HUES64 (cell line): Measurements from ENCODE around the gene OSCP1.

Experiments
- H3K27ac ChIP-seq: 2 replicates; pipeline ENCODE4 v1.7.0; 2013; ENCODE audit warnings: low read depth, low read length, inconsistent platforms
- H3K27me3 ChIP-seq: 2 replicates; pipeline ENCODE4 v1.6.1; 2013; ENCODE audit warnings: mild to moderate bottlenecking, low read length; ENCODE audit not compliant: insufficient read depth
- H3K36me3 ChIP-seq: 2 replicates; pipeline ENCODE4 v1.6.1; 2013; ENCODE audit warnings: mild to moderate bottlenecking, low read length; ENCODE audit not compliant: insufficient read depth
- H3K4me1 ChIP-seq: 2 replicates; pipeline ENCODE4 v1.6.1; 2013; ENCODE audit warnings: mild to moderate bottlenecking, low read length, moderate library complexity; ENCODE audit not compliant: insufficient read depth
- H3K4me3 ChIP-seq: 2 replicates; pipeline ENCODE4 v1.5.1; 2013; ENCODE audit warnings: mild to moderate bottlenecking, low read length, moderate library complexity
- H3K9ac ChIP-seq: 2 replicates; pipeline ENCODE4 v1.6.1; 2013; ENCODE audit warnings: mild to moderate bottlenecking, low read depth, low read length
- H3K9me3 ChIP-seq: 2 replicates; pipeline ENCODE4 v1.6.1; 2013; ENCODE audit warnings: low read depth, low read length; ENCODE audit not compliant: insufficient read depth
- WGBS: fragments of 150-250, 120-280 bp; methylation state at CpG from one replicate; pipeline ENCODE4 v1.1.7; 2013; ENCODE audit warnings: missing lambda C conversion rate; 5-methylcytosine and 5-hydroxymethylcytosine counted together

The OSCP1 gene

GRCh38 chr1:36471830-36472641 lies 21.8 kb upstream of the OSCP1 start:
- Histone ChIP-seq H3K27ac (no peak overlapping the region), H3K9me3 (no peaks in the 10 kb centered on the region), H3K36me3 (no peaks in the 10 kb centered on the region), H3K9ac (no peak overlapping the region), H3K27me3 (peaks cover 29% of the 10 kb centered on the region), H3K4me3 (no peak overlapping the region), H3K4me1 (no peaks in the 10 kb centered on the region)
- 78% methylated on average over 22 of the region's 22 CpGs for WGBS

DNA sequence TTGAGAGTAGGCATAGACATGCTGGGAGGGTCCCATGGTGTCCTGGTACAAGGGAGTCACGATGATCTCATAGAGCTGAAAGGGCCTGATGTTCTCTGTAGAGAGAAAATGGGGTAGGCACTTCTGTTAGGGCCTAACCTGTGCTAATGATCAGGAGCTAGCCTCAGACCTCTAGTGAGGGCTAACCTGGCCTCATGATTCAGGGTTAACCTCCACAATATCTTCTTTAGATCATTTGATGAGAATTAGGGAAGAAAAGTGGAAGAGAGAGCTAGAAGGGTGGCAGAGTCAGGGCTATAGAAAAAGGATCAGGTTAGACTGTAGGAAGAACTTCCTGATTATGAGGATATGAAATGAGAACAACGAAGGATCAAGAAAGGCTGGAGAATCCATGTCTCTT lies 18.9 kb upstream of the OSCP1 start:
- Histone ChIP-seq H3K27ac (no peak overlapping the region), H3K4me3 (no peak overlapping the region), H3K9ac (no peak overlapping the region), H3K4me1 (peaks cover 13% of the 10 kb centered on the region; the same call in 1 of the 2 replicates), H3K9me3 (no peaks in the 10 kb centered on the region), H3K36me3 (no peaks in the 10 kb centered on the region), H3K27me3 (peaks cover 48% of the 10 kb centered on the region)
- WGBS, result 63% methylated on average over 2 of the region's 2 CpGs

DNA sequence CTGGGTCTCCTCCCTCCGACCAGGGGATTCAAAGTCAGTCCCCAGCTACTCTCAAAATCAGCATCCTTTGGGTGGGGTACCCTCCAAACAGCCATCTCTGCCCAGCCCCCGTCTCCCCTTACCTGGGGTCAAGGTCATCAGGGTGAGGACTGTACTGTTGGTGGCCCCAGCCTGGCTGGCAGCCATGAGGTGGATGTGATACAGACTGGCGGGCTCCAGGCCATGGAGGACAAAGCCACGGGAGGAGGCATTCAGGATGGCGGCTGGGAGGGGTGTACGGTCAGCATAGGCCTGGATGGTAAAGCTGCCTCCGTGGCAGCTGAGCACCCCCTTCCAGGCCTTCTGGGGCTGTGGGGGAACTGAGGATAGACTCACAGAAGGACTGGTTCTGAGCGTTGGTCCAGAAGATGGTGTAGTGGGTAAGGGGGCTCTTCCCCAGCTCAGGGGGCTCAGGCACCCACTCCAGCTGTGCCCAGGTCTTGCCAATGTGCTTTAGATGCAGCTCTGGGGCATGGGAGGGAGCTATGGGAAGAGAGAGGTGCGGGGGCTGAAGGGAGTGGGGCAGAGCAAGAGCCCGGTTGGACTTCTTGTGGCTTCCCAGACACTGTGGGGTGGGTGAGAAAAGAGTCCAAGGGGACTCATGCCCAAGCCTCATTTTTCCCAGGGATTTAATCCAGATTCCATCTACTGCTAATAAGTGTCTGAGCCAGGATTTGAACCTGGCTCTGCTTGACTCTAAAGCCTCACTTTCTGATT lies 17.6 kb upstream of the OSCP1 start:
- Histone ChIP-seq H3K36me3 (no peaks in the 10 kb centered on the region), H3K9me3 (no peaks in the 10 kb centered on the region), H3K4me3 (no peak overlapping the region), H3K27me3 (peaks cover 45% of the 10 kb centered on the region), H3K27ac (no peak overlapping the region), H3K4me1 (peaks cover 13% of the 10 kb centered on the region; the same call in 1 of the 2 replicates), H3K9ac (no peak overlapping the region)
- WGBS, result 89% methylated on average over 10 of the region's 10 CpGs

GRCh38 chr1:36467027-36467410 lies 16.8 kb upstream of the OSCP1 start:
- peaks cover 45% of the 10 kb centered on the region for H3K27me3 ChIP-seq
- H3K9ac ChIP-seq, result no peak overlapping the region
- no peak overlapping the region for H3K27ac ChIP-seq
- no peak overlapping the region for H3K4me3 ChIP-seq
- H3K36me3 ChIP-seq, result peaks cover 5% of the 10 kb centered on the region
- no peaks in the 10 kb centered on the region for H3K9me3 ChIP-seq
- 86% methylated on average over 3 of the region's 4 CpGs for WGBS
- peaks cover 13% of the 10 kb centered on the region; the same call in 1 of the 2 replicates for H3K4me1 ChIP-seq

- Histone ChIP-seq H3K4me1 (peaks cover 13% of the 10 kb centered on the region; the same call in 1 of the 2 replicates), H3K9ac (no peak overlapping the region), H3K36me3 (peaks cover 10% of the 10 kb centered on the region), H3K9me3 (no peaks in the 10 kb centered on the region), H3K4me3 (no peak overlapping the region), H3K27me3 (peaks cover 45% of the 10 kb centered on the region), H3K27ac (no peak overlapping the region)
- 87% methylated on average over 12 of the region's 12 CpGs for WGBS
Measured at GRCh38 chr1:36466370-36467026, 16.2 kb upstream of the OSCP1 start.

DNA sequence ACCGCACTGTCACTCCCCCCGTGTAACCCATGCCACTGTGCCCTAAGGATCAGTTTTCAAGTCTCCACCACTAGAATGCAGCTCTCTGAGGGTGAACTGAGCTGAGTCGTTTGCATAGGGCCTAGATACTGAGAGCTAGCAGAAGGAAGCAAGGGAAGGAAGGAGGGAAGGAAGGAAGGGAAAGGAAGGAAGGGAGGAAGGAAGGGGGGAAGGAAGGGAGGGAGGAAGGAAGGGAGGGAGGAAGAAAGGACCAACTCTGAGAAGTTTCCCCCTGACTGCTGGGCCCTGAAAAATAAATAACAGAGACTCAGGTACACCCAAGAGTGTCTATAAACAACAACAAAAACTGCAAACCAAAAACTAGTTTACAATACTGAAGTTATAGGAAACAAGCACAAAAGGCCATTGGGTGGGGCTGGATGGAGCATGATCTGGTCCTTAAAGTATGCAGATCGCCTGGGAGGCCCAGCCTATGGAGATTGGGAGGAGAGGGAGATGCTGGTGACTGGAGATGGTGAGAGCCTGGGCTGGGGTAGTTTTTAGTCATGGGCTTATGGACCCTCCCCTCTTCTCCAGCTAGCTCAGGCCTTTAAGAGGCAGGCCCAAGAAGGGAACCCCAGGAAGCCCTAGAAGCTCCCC lies 15.6 kb upstream of the OSCP1 start:
- no peak overlapping the region for H3K9ac ChIP-seq
- WGBS, result 27% methylated on average over 4 of the region's 4 CpGs
- no peak overlapping the region for H3K4me3 ChIP-seq
- no peaks in the 10 kb centered on the region for H3K9me3 ChIP-seq
- peaks cover 45% of the 10 kb centered on the region for H3K27me3 ChIP-seq
- H3K4me1 ChIP-seq, result peaks cover 13% of the 10 kb centered on the region; the same call in 1 of the 2 replicates
- H3K36me3 ChIP-seq, result peaks cover 17% of the 10 kb centered on the region
- H3K27ac ChIP-seq, result no peak overlapping the region

- Histone ChIP-seq H3K36me3 (peaks cover 26% of the 10 kb centered on the region), H3K4me1 (peaks cover 13% of the 10 kb centered on the region; the same call in 1 of the 2 replicates)
- WGBS, result 5% methylated on average over 11 of the region's 13 CpGs
Measured at GRCh38 chr1:36464605-36465393, 14.5 kb upstream of the OSCP1 start.

GRCh38 chr1:36463803-36464604 lies 13.8 kb upstream of the OSCP1 start, which contains the start of gene MRPS15:
Gene MRPS15 (minus strand): TSS chr1:36464384. CDS start chr1:36464275, 109 bp downstream.
- Histone ChIP-seq H3K9me3 (no peaks in the 10 kb centered on the region), H3K4me3 (peak within 1 kb of the TSS; percentile 73), H3K36me3 (peaks cover 33% of the 10 kb centered on the region), H3K4me1 (peaks cover 13% of the 10 kb centered on the region; the same call in 1 of the 2 replicates), H3K9ac (peak within 1 kb of the TSS; percentile 92), H3K27me3 (peaks cover 39% of the 10 kb centered on the region), H3K27ac (peak within 1 kb of the TSS; percentile 86)
- WGBS, result under 1% methylated on average over 65 of the region's 65 CpGs

More at GRCh38 chr1:36464605-36465393, 14.5 kb upstream of the OSCP1 start:
- no peaks in the 10 kb centered on the region for H3K9me3 ChIP-seq
- H3K27me3 ChIP-seq, result peaks cover 45% of the 10 kb centered on the region
- H3K4me3 ChIP-seq, result peak overlapping the region; percentile 73
- H3K27ac ChIP-seq, result peak overlapping the region; percentile 86
- peak overlapping the region; percentile 92 for H3K9ac ChIP-seq

DNA sequence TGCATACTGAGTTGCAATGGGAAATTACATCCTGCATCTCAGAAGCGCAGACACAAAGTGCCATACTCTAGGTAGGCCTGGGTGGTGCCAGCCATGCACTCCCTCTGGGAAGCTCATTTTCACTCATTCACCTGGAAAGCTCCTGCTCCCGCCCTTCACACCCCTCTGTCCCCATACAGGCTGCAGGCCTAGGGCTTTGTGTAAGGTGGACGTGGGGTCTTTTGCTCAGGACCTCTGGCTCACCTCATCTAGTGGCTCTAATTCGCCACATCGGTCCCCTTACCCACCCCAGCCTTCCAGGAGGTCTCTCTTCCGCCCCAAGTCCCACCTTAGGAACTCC lies 13.2 kb upstream of the OSCP1 start:
- Histone ChIP-seq H3K27me3 (peaks cover 34% of the 10 kb centered on the region), H3K9ac (peak overlapping the region; percentile 92), H3K4me3 (peak overlapping the region; percentile 73), H3K36me3 (peaks cover 39% of the 10 kb centered on the region), H3K27ac (peak overlapping the region; percentile 86), H3K9me3 (no peaks in the 10 kb centered on the region), H3K4me1 (peaks cover 13% of the 10 kb centered on the region; the same call in 1 of the 2 replicates)
- WGBS, result 6% methylated on average over 6 of the region's 6 CpGs
